NB4 (cell line): Measurements from ENCODE around the gene OCSTAMP.

ENCODE experiments used
- DNase-seq: peaks from one replicate; pipeline ENCODE4 v3.0.0; 2010; ENCODE audit warnings: low read depth
- H3K4me3 ChIP-seq: one replicate; pipeline ENCODE4 v1.5.1; 2011; ENCODE audit warnings: mild to moderate bottlenecking, low read depth, low read length, moderate library complexity
- CTCF ChIP-seq: IDR thresholded peaks from one replicate; pipeline ENCODE4 v1.5.1; 2012; ENCODE audit warnings: low read depth, low read length
- MAX ChIP-seq: IDR thresholded peaks from 2 replicates; pipeline ENCODE4 v1.6.1; 2011; ENCODE audit warnings: low read depth, low read length
- MYC ChIP-seq: IDR thresholded peaks from 2 replicates; pipeline ENCODE4 v1.6.1; 2011; ENCODE audit warnings: low read depth, low read length
- POLR2A ChIP-seq: IDR thresholded peaks from 2 replicates; pipeline ENCODE4 v1.6.1; 2011; ENCODE audit warnings: mild to moderate bottlenecking; ENCODE audit not compliant: insufficient read length; ENCODE audit errors: extremely low read depth

OCSTAMP gene

GRCh38 chr20:46563860-46564221, 13.4 kb upstream of the OCSTAMP start:
- TF ChIP-seq CTCF (no peak), MAX (no peak), POLR2A (no peak), MYC (no peak)
- no peak for DNase-seq
- no peak overlapping the region for H3K4me3 ChIP-seq

- no peak for DNase-seq
- no peak for TF ChIP-seq MAX
- TF ChIP-seq MYC = no peak
- no peak for TF ChIP-seq POLR2A
- TF ChIP-seq CTCF = peak; percentile 10
- no peak overlapping the region for H3K4me3 ChIP-seq
Measured at GRCh38 chr20:46563170-46563859, 12.9 kb upstream of the OCSTAMP start.

- no peak for TF ChIP-seq POLR2A
- TF ChIP-seq CTCF = peak; percentile 92
- peak overlapping the region; percentile 53 for H3K4me3 ChIP-seq
Measured at GRCh38 chr20:46562373-46563169, 12.1 kb upstream of the OCSTAMP start.

GRCh38 chr20:46562009-46562372, 11.5 kb upstream of the OCSTAMP start:
- peak overlapping the region; percentile 53 for H3K4me3 ChIP-seq
- DNase-seq = no peak
- TF ChIP-seq MYC (no peak), POLR2A (no peak), CTCF (no peak), MAX (no peak)

More at GRCh38 chr20:46562373-46563169, 12.1 kb upstream of the OCSTAMP start:
- peak; percentile 81 for DNase-seq

- no peak for DNase-seq
- H3K4me3 ChIP-seq = no peak overlapping the region
- no peak for TF ChIP-seq MAX
- no peak for TF ChIP-seq MYC
- TF ChIP-seq POLR2A = no peak
- no peak for TF ChIP-seq CTCF
Measured at GRCh38 chr20:46559685-46560440, 9.4 kb upstream of the OCSTAMP start.
